Measurements from ENCODE around the gene CFAP299.
"Not testable (repeated sequence)": the region's sequence is repeated elsewhere in the genome, so short reads cannot be mapped to it uniquely, and the experiment has no call there.

Gene CFAP299

GRCh38 chr4:80614319-80614718 is 278.8 kb downstream of the CFAP299 start:
- DNase-seq: no peak

- DNase-seq: no peak
Observed at GRCh38 chr4:80615099-80615498, 279.6 kb downstream of the CFAP299 start.

GRCh38 chr4:80619070-80619674 is 283.6 kb downstream of the CFAP299 start:
- DNase-seq: no peak

- DNase-seq: no peak
Observed at GRCh38 chr4:80631861-80632260, 296.3 kb downstream of the CFAP299 start.

GRCh38 chr4:80637190-80637589 is 301.7 kb downstream of the CFAP299 start:
- no peak for DNase-seq

GRCh38 chr4:80646061-80646460 is 310.5 kb downstream of the CFAP299 start:
- no peak for DNase-seq

- DNase-seq: no peak
Observed at GRCh38 chr4:80655662-80656061, 320.1 kb downstream of the CFAP299 start.

GRCh38 chr4:80670118-80670517 is 334.6 kb downstream of the CFAP299 start:
- not testable (repeated sequence) for DNase-seq

GRCh38 chr4:80678413-80678812 is 342.9 kb downstream of the CFAP299 start:
- no peak for DNase-seq

- no peak for DNase-seq
Observed at GRCh38 chr4:80680934-80681333, 345.4 kb downstream of the CFAP299 start.

GRCh38 chr4:80685214-80685613 is 349.7 kb downstream of the CFAP299 start:
- DNase-seq: no peak

GRCh38 chr4:80687736-80688135 is 352.2 kb downstream of the CFAP299 start:
- not testable (repeated sequence) for DNase-seq

- DNase-seq: no peak
Observed at GRCh38 chr4:80694171-80694570, 358.6 kb downstream of the CFAP299 start.

- DNase-seq: no peak
Observed at GRCh38 chr4:80705311-80705710, 369.8 kb downstream of the CFAP299 start.

- DNase-seq: no peak
Observed at GRCh38 chr4:80709082-80709869, 373.7 kb downstream of the CFAP299 start.

GRCh38 chr4:80710748-80711451 is 375.4 kb downstream of the CFAP299 start:
- no peak for DNase-seq

- no peak for DNase-seq
Observed at GRCh38 chr4:80711956-80712355, 376.4 kb downstream of the CFAP299 start.

- DNase-seq: no peak
Observed at GRCh38 chr4:80713409-80713808, 377.9 kb downstream of the CFAP299 start.

- no peak for DNase-seq
Observed at GRCh38 chr4:80717204-80717603, 381.7 kb downstream of the CFAP299 start.

GRCh38 chr4:80726471-80726870 is 390.9 kb downstream of the CFAP299 start:
- no peak for DNase-seq

GRCh38 chr4:80730158-80730557 is 394.6 kb downstream of the CFAP299 start:
- no peak for DNase-seq

- DNase-seq: peak; percentile 39
Observed at GRCh38 chr4:80731436-80731835, 395.9 kb downstream of the CFAP299 start.

GRCh38 chr4:80732010-80732409 is 396.5 kb downstream of the CFAP299 start:
- DNase-seq: no peak

GRCh38 chr4:80740375-80740774 is 404.8 kb downstream of the CFAP299 start:
- no peak for DNase-seq

Data from NCI-H524 treated with DMSO at 0.1 percent for 48 hours (cell line).